ENCODE measurements around the gene EIF4EBP2.
A peak's percentile ranks its signal among the peaks of the same experiment; 100 is the strongest.

The EIF4EBP2 gene

DNA sequence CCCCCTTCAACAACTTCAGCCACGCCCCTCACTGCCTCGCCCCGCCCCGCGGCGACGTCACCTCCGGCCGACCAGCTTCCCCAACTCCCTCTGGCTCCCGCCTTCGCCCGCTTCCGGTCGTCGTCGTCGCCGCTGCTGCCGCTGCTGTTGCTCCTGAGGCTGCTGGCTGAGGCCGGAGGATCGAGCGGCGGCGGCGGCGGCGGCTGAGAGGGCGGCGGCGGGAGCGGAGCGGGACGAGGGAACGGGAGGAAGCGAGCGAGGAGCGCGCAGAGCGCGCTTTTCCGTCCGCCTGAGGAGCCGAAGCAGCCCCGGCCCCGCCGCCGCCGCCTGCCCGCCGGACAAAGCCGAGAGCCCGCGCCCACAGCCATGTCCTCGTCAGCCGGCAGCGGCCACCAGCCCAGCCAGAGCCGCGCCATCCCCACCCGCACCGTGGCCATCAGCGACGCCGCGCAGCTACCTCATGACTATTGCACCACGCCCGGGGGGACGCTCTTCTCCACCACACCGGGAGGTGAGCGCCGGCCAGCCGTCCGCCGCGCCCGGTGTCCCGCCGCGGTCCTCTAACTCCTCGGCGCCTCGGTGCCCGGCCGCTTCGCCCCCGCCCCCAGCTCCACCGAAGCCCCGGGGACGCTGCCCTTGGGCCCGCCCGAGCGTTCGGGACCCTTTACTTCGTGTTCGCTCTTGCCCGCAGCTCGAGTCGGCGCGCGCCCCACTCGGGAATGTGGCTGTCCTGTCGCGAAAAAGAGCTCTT is at the start of gene EIF4EBP2:
Gene EIF4EBP2 (plus strand): TSS at position 110 of the 751 bp plus-strand sequence. CDS start 257 bp downstream, at position 367.
- DNase-seq, result peak; percentile 77

GRCh38 chr10:70354556-70354955 is 49.4 kb upstream of the EIF4EBP2 start:
- DNase-seq, result no peak

DNA sequence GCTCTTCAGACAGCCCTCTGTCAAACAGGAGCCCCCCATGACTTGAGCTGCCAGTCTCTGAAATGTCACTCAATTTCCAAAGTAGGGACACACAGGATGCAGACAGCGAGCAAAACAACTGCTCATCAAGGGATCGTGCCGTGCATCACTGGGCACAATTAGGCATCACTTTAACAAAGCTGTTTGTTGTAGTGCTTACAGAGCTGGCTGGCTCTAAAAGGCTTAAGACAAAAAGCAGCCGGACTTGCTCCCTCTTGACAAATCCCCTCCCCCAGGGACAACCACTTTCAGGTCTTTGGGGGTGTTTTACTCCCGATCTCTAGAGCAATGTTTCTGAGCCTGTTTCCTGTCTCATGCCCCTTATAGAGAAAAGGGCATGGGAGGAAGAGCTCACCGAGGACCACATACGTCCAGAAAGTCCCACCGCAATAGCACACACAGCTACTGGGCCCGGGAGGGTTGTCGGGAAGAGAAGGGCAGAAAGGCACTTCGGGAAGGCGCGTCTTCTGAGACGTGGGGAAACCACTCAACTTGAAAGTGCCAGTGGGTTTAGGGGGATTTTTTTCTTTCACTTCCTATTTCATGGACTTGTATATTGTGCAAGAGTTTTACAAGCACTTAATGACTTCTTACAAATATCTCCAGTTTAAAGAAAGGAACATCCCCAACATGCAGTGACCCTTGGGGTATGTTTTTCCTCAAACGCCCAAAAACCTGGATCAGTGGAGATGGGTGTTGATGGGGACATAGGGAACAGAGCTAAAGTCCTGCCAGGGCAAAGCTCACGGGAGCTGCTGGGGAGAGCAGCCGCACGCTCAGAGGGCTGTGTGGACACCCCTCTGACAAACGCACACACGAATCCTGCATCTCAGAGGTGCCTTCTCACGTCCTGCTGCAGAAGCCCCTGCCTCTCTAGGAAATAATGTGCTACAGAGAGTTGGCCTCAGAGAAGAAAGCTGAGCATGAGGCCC is 48.6 kb upstream of the EIF4EBP2 start:
- no peak for DNase-seq

- DNase-seq, result no peak
Observed at GRCh38 chr10:70357565-70357964, 46.4 kb upstream of the EIF4EBP2 start.

- no peak for DNase-seq
Observed at GRCh38 chr10:70358446-70358845, 45.5 kb upstream of the EIF4EBP2 start.

GRCh38 chr10:70359017-70359550 is 44.9 kb upstream of the EIF4EBP2 start:
- DNase-seq, result no peak

DNA sequence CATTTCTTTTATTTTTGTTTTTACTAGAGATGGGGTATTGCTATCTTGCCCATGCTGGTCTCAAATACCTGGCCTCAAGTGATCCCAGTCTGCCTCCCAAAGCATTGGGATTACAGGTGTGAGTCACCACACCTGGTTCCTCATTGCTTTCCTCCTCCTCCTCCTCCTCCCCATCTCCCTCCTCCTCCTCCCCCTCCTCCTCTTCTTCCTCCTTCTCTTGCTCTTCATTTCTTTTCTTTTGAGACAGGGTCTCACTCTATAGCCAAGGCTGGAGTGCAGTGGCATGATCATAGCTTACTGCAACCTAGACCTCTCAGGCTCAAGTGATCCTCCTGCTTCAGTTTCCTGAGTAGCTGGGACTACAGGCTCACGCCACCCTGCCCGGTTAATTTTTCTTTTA is 43.7 kb upstream of the EIF4EBP2 start:
- no peak for DNase-seq

- no peak for DNase-seq
Observed at GRCh38 chr10:70362328-70362727, 41.6 kb upstream of the EIF4EBP2 start.

DNA sequence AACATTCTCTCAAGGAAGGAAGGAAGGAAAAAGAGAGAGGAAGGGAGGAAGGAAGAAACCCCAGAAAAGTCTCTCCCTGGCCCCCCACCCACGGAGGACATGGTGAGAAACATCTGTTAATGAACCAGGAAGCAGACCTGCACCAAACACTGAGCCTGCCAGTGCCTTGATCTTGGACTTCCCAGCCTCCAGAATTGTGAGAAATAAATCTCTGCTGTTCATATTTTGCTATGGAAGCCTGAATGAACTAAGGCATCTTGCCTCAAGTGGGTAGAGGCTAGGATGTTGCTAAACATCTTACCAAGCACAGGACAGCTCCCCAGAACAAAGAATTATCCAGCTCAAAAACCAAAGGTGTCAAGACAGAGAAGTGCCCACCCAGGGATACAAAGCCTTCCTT is 40.7 kb upstream of the EIF4EBP2 start:
- DNase-seq, result no peak

DNA sequence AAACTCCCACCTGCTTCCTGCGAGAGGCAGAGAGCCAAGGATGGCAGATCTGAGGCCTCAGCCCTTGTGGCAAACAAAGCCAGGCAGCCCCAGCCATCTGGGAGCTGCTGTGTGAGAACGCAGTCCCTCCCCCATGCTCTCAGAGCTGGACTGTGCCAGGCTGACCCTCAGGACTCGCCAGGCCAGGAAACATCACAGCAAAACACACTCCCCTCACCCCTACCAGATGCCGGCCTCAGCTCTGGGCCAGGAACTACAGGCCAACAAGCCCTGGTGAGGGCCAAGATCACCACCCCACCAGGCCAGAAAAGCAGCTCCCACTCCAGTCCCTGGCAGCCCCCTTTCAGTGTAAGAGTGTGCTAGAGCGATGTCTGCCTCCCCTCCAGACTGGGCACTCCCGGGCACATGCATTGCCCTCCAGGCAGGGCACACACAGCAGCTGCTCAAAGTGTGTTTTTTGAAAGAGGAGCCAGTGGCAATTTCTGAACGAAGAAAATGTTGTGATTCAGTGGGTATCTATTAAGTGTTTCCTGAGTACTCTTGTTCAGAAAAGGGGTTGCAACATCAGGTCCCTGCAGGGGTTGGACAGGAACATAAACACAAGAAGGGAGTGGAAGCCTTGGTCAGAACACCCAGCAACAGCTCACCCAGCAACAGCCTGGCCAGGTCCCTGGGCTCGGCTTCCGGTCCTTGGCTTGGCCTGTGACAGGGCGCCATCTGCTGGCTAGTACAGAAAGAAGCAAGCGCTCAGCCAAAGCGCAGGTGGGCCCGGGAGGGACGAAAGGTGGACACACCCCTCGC is 39.8 kb upstream of the EIF4EBP2 start:
- DNase-seq, result peak; percentile 58

DNA sequence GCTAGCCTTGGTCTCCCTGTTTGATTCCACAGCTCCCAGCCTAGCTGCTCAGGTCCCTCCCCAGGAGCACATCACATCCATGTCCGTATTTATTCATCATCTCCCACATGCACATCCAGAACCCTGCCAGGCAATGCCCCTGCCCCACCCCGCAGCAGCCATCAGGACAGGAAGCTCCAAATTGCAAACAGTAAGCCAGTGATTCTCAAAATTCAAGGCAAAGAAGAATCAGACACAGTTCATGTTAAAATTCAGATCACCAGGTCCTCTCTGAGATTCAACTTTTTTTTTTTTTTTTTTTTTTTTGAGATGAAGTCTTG is 39.2 kb upstream of the EIF4EBP2 start:
- DNase-seq, result no peak

- DNase-seq, result no peak
Observed at GRCh38 chr10:70367195-70367796, 36.6 kb upstream of the EIF4EBP2 start.

DNA sequence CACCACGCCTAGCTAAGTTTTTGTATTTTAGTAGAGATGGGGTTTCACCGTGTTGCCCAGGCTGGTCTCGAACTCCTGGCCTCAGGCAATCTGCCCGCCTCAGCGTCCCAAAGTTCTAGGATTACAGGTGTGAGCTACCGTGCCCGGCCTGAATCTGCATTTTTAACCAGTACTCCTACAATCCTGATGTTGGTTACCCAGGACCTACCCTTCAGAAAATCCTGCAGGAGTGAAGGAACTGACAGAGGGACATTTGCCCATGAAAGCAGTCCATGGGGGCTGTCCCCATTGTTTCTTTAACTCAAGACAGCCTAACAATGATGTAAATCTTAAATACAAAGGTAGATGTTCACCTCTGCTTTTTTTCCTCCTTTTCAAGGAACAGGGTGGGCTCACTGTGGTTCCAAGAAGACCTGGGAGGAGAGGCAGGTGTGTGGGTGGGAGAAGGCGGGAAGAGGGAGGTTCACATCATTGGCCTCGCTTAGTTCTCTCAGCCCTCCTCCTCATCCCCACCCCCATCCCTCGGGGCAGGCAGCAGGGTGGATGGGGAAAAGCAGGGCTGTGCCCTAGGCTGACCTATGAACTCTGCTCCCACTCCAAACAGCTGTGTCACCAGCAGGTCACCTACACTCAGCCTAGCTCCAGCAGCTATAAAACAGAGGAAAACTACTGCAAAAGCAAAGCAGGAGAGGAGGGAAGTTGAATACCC is 35.0 kb upstream of the EIF4EBP2 start:
- DNase-seq, result no peak

DNA sequence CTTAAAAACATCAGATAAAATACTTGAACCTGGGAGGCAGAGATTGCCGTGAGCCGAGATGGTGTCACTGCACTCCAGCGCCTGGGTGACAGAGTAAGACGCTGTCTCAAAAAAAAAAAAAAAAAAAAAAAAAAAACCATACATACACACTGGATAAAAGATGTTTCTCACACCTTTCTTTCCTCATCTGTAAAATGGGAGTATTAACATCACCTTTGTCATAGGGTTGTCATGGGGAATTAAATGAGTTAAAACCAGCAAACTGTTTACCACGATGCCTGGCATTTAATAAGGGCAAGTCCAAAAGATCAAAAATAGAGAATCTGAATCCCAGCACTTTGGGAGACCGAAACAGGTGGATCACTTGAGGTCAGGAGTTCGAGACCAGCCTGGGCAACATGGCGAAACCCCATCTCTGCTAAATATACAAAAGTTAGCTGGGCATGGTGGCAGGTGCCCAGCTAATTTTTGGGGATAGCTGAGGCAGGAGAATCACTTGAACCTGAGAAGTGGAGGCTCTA is 34.4 kb upstream of the EIF4EBP2 start:
- DNase-seq, result no peak

- no peak for DNase-seq
Observed at GRCh38 chr10:70370766-70371165, 33.2 kb upstream of the EIF4EBP2 start.

- DNase-seq, result no peak
Observed at GRCh38 chr10:70371846-70372245, 32.1 kb upstream of the EIF4EBP2 start.

GRCh38 chr10:70374775-70375614 is 28.9 kb upstream of the EIF4EBP2 start:
- no peak for DNase-seq

- no peak for DNase-seq
Observed at GRCh38 chr10:70376436-70377378, 27.2 kb upstream of the EIF4EBP2 start.

- DNase-seq, result no peak
Observed at GRCh38 chr10:70378122-70378521, 25.8 kb upstream of the EIF4EBP2 start.

Measured in NCI-H2171 (cell line).